SIG-M5 treated with dmso at 0.1 percent for 504 hours (cell line): ENCODE measurements around the gene UGT2A1.
"Not testable (repeated sequence)": the region's sequence is repeated elsewhere in the genome, so short reads cannot be mapped to it uniquely, and the experiment has no call there.

Experiments used
- DNase-seq: peaks from one replicate; lab custom pipeline; 2025; ENCODE audit not compliant: unreplicated experiment; lab: John Stamatoyannopoulos, UW

The UGT2A1 gene

DNA sequence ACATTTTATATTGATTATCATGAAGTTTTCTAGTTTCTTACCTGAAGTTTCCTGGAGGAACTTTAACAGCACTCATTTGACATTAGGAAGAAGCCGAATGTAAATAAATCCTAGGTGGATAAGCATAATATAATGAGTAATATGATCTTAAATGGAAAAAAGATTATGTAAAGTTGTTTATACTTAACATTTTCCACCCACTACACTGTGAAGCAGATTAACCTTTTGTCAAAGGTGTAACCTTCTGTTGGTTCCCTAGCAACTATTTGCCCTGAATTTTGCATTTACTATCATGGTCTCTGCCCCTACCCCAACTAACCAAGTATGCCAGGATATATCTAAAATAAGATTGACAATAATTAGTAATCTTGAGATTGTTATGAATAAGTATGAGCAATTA lies at the start of gene UGT2A1:
TSS of gene UGT2A1 (minus strand) at position 101 of the 400 bp plus-strand sequence. CDS start 5,603 bp downstream, outside the sequence.
- DNase-seq = no peak

DNA sequence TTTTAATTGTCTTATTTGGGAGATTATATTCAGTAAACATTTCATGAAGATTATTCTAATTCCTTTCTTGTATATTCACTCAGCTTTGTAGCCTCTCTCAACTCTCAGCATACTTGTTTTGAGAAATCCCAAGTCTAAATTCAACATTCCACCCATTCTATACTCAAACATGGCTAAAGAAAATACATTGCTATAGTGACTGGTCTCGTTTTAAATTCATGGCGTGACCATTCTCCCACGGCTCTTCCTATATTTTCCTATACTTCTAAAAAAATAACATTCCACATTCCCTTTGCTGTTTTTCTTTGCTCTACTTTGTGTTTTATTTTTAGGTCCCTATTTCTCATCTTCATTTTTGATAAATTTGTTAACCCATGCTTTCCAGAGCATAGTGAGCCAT lies 49.2 kb upstream of the UGT2A1 start:
- DNase-seq = no peak

DNA sequence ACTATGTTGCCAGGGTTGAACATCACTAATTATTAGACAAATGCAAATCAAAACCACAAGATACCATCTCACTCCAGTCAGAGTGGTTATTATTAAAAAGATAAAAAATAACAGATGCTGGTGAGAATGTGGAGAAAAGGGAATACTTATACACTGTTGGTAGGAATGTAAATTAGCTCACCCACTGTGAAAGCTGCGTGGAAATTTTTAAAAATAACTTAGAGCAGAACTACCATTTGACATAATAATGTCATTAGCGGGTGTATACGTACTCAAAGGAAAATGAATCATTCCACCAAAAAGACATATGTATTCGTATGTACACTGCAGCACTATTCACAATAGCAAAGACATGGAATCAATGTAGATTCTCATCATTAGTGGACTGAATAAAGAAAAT lies 48.6 kb upstream of the UGT2A1 start:
- DNase-seq = no peak

DNA sequence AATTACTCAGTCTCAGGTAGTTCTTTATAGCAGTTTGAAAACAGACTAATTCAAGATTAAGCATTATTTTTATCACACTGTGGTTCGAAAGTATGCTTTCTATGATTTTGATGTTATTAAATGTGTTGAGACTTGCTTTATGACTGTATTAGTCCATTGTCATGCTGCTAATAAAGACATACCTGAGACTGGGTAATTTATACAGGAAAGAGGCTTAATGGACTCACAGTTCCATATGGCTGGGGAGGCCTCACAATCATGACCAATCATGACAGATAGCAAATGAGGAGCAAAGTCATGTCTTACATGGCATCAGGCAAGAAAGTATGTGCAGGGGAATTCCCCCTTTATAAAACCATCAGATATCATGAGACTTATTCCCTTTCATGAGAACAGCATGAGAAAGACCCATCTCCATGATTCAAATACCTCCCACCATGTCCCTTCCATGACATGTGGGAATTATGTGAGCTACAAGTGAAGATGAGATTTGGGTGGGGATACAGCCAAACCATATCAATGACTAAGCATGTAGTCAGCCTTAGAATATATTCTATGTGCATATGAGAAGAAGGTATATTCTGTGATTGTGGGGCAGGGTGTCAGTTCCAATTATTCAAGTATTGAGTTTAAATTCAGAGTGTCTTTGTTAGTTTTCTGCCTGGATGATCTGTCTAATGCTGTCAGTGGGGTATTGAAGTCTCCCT lies 44.6 kb upstream of the UGT2A1 start:
- no peak for DNase-seq

DNA sequence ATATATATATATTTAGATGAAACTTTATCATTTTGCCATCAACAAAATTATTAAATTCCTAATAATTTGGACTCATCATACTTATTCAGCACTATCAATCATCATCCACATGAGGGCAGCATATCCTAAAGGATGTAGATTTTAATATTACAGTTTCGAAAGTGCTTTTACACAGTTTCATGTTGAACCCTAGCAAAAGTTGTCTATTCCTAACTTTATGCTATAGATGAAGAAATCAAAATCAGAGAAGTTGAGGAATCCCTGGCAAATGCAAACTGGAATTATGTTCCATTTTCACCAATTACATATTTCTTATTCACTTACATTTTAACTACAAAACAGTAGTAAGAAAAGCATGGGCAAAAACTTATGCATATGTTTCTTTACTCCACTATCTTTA lies 36.6 kb upstream of the UGT2A1 start:
- peak; percentile 33 for DNase-seq

DNA sequence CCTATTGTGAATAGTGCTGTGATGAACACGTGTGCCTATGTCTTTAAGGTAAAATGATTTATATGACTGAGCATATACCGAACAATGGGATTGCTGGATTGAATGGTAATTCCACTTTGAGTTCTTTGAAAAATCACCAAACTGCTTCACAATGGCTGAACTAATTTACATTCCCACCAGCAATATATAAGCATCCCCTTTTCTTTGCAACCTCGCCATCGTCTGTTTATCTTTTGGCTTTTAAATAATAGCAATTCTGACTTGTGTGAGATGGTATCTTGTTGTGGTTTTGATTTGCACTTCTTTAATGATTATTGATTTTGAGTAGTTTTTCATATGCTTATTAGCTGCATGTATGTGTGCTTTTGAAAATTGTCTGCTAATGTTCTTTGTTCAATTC lies 31.8 kb upstream of the UGT2A1 start:
- DNase-seq = no peak

DNA sequence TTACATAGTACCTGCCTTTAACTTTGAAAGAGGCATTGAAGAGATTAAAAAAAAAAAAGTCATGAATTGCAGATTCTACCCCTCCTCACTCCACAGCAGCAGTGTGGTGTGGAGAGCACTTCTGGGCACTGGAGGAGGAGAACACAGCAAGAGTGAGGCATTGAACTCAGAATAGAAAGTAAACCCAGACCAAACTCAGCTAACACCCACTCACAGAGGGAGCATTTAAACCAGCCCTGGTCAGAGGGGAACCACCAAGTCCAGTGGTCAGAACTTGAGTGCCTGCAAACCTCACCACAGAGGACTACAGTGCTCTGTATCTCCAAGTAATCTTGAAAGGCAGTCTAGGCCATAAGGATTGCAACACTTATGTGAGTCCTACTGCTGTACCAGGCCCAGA lies 15.6 kb upstream of the UGT2A1 start:
- no peak for DNase-seq

DNA sequence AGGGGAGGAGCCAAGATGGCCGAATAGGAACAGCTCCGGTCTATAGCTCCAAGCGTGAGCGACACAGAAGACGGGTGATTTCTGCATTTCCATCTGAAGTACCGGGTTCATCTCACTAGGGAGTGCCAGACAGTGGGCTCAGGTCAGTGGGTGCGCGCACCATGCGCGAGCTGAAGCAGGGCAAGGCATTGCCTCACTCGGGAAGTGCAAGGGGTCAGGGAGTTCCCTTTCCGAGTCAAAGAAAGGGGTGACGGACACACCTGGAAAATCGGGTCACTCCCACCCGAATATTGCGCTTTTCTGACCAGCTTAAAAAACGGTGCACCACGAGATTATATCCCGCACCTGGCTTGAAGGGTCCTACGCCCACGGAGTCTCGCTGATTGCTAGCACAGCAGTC lies 11.0 kb upstream of the UGT2A1 start:
- not testable (repeated sequence) for DNase-seq

DNA sequence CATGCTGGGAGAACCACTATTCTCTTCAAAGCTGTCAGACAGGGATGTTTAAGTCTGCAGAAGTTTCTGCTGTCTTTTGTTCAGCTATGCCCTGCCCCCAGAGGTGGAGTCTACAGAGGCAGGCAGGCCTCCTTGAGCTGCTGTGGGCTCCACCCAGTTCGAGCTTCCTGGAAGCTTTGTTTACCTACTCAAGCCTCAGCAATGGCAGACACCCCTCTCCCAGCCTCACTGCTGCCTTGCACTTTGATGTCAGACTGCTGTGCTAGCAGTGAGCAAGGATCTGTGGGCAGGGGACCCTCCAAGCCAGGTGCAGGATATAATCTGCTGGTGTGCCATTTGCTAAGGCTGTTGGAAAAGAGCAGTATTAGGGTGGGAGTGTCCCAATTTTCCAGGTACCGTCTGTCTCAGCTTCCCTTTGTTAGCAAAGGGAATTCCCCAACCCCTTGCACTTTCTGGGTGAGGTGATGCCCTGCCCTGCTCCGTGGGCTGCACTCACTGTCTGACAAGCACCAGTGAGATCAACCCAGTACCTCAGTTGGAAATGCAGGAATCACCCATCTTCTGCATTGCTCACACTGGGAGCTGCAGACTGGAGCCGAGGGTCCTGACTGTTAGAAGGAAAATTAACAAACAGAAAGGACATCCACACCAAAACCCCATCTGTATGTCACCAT lies 8.2 kb upstream of the UGT2A1 start:
- not testable (repeated sequence) for DNase-seq

DNA sequence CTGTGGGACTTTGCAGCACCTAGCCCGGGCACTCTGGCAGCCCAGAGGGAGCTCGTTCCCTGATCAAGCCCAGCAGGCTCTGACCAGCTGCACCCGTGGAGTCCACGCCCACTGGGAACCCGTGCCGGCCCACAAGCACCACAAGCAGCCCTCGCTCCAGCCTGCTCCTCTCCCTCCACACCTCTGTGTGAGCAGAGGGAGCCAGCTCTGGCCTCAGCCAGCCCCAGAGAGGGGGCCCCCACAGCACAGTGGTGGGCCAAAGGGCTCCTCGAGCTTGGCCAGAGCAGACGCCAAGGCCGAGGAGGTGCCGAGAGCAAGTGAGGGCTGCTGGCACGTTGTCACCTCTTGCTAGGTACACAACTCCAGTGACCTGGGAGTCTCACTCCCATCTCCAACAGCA lies 5.1 kb upstream of the UGT2A1 start:
- no peak for DNase-seq

DNA sequence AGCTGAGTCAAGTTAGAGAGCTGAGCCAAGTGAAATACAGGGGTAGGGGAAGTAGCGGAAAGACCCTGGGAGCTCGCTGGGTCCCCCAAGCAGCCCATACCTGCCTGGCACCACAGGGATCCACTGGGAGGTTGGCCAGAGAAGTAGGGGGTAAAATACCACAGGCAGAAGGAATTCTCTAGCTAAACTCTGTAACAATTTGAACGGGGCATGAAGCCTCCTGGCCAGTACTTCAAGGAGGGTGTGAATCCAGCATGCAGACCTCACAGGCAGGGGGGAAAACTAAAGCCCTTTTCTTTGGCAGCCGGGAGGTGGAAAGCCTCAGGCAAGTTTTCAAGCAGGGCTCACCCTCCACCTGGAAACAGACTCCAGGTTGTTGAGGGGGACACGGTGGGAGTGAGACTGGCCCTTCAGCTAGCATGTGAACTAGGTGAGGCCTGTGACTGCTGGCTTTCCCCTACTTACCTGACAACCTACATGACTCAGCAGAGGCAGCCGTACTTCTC lies 3.7 kb upstream of the UGT2A1 start:
- DNase-seq = no peak

DNA sequence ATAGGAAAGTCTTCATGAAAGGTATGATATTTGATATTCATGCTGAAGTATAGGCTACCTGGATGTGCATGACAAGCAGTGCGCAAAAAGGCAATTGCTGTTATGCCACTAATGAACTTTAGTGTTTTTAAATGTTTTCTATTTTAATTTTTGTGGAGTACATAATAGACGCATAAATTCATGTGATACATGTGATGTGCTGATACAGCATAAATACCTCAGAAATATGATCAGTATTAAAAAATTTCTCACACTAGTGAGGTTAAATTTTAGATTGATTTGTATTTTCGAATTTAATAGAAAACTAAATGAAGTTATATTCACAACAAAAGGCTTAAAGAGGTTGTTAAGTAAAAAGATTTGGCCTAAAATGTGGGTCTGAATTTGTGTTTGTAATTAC lies 2.2 kb downstream of the UGT2A1 start:
- DNase-seq = no peak

DNA sequence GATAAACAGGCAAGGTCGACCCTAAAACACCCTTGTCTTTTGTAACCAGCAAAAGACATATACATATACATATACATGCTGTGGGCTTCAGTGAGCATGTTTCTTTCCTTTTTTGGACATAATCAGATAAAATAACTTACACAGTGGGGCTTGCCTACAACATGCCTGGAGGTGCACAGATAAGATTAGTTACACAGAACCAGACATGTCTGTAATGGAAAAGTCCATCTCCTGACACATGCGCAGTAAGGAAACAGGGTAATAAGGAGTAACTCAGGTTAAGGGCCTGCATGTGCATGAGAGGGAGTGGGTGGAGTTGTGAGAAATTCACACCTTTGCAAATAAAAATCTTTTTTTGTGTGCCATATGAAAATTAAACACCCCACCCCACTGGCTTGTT lies 3.4 kb downstream of the UGT2A1 start:
- DNase-seq = no peak

DNA sequence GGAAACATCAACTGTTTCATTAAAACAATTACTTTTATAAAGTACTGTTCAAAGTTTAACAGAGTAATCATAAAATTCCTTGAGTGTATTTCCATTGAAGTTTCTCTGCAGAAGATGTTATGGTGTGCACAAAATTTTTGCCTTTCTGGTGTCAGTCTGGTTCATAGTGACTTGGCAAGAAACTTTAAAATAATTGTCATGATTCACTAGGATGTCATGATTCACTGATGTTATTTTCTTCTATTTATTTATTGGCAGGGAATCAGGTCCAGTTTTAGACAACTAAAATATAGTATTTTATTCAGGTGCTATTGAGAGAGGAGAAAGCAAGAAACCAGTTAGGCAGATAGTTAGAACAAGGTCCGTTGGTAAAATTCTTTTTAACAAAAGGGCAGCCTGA lies 3.8 kb downstream of the UGT2A1 start:
- no peak for DNase-seq

DNA sequence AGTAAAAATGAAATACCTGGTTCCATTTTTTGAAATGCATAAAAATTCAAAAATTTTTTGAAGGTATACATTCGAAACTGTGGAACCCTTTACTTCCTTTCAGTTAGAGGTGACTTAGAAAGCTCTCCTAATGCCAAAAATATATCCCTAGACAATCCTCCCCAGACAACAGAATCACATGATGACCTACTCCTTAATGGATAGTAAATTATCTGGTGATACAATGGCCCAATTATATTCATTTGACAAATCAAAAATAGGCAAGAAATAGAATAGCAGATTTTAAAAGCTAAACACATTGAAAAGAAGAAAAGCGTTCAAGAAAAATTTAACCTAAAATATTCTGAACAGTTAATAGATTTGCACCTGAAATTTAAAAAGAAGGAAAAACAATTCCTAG lies 10.1 kb downstream of the UGT2A1 start:
- no peak for DNase-seq

DNA sequence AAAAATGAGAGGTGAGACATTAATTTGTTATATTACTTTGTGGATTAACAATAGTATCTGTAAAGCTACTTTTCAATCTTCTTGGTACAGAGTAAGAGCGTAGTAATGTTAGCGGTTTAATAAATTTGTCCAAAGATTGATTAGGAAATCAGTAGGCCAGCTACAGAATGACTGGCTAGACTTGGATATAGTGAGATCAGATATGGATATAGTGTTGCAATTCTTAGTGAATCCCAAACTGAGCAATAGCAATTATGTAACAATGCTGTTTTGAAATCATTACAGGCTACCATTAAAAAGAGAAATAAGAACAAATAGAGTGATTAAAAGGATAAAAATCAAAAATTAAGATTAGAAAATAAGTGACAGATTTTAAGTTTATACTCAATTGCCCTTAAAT lies 12.8 kb downstream of the UGT2A1 start:
- no peak for DNase-seq

DNA sequence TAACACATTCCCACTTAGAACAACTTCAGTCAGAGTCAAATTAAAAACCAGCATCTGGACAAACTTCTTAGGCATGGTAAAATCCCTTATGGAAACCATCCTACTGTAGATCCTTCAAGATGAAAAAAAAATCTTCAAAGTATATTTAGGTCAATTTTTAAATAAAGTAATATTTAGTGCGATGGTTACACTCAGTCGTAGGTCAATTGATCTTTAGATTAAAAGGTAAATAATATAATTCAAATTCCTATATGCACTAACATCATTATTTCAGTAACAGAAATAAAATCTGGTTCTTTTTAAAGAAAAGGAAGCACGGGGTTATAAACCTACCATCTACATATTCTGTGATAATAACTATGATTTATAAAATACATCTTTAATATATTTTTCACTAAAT lies 13.5 kb downstream of the UGT2A1 start, which contains the start of gene UGT2A2:
TSS of gene UGT2A2 (minus strand) at position 101 of the 400 bp plus-strand sequence. CDS start at position 99, 2 bp downstream.
- no peak for DNase-seq

DNA sequence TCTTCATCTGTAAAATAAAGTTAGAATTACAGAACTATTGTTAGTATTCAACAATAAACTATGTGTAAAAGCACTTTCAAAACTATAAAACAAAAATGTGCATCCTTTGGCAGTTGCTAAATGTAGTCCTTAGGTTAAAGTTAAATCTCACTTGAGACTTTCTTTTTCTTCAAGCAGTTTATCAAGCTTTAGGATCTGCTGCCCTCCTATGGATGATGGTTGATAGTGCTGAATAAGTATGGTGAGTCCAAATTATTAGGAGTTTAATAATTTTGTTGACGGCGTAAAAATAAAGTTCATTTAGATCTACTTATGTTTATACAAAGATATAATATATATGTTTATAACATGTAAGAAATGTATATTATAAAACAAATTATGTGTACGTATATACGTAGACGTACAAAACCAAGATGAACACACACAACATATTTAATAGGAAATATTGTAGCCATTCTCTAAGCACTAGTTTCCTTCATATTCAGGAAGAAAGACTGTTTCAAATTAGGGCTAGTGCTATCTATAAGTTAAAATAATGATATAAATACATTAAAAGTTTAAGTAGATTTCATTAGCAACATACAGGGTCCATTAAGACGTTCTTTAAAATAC lies 35.9 kb downstream of the UGT2A1 start:
- peak; percentile 5 for DNase-seq

DNA sequence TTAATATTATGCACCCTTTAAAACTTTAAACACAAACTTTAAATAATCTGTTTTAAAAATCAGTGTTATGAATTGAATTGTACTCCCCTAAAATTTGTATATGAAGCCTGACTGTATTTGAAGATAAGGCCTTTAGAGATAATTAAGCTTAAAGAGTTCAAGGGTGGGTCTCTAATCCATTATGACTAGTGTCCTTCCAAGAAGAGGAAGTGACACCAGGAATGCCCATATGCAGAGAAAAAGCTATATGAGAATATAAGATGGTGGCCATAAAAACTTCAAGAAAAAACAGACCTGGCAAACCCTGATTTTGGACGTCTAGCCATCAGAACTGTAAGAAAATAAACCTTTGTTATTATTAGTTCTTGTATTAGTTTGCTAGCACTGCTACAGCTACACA lies 42.6 kb downstream of the UGT2A1 start:
- DNase-seq = no peak

DNA sequence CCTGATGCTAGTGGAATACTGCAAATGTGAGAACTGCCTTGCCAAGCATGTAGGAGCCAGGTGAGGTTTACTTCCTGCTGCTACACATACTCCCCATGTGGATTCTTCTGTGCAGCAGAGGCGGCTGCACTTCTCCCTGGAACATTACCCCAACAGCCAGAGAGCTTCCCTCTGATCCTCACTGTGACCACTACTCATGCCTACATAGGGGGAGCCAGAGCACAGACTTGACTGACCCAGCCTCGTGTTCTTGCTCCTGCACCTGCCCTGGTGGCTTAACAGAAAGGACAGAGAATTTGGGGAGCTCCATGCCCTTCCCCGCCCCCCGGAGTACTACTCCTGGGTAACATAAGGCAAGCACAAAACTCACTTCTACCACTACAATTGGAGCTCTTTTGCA lies 52.0 kb downstream of the UGT2A1 start:
- DNase-seq = no peak

DNA sequence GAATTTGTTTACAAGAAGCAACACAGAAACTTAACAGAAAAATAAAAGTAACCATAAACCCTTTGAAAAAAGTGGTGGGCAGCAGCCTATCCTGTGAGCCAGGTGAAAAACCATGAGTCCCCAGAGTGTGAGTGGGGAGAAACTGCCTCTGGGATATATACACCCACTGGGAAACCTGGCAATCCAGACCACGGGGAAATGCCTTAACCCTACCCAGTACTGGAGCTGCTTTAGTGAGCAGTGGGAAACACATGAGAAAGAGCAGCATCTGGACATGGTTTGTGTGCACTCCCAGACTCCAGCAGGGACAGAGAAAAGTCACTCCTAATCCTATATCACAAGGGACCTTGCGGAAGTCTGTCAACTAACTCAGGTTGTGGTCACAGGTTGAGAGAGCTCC lies 53.0 kb downstream of the UGT2A1 start:
- DNase-seq = no peak

DNA sequence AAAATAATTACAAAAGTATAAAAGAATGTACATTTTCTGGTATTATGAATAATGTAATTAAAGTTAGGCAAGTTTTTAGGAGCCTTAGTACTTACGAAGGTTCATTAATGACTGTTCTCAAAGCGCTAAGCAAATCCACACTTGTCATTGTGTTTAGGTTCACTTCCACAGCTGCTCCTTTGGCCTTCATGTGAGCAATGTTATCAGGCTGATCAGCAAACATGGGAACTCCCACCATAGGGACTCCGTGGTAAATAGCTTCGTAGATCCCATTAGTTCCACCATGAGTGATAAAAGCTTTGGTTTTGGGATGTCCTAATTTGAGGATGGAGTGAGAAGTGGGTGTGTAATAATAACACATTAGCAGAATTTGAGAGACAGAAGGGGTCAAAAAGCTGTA lies 58.7 kb downstream of the UGT2A1 start:
- DNase-seq = no peak
